Stimulated activated CD4-positive, alpha-beta T cell treated with anti-CD3 and anti-CD28 coated beads, Interleukin-15, amount 100 ng/mL, for 24 hours (primary cell): Measurements from ENCODE around the gene URB1.
"Not testable (repeated sequence)": the region's sequence is repeated elsewhere in the genome, so short reads cannot be mapped to it uniquely, and the experiment has no call there.

Experiments
- DNase-seq: peaks from one replicate; pipeline ENCODE4 v3.0.0-alpha.2; 2020

The URB1 gene

DNA sequence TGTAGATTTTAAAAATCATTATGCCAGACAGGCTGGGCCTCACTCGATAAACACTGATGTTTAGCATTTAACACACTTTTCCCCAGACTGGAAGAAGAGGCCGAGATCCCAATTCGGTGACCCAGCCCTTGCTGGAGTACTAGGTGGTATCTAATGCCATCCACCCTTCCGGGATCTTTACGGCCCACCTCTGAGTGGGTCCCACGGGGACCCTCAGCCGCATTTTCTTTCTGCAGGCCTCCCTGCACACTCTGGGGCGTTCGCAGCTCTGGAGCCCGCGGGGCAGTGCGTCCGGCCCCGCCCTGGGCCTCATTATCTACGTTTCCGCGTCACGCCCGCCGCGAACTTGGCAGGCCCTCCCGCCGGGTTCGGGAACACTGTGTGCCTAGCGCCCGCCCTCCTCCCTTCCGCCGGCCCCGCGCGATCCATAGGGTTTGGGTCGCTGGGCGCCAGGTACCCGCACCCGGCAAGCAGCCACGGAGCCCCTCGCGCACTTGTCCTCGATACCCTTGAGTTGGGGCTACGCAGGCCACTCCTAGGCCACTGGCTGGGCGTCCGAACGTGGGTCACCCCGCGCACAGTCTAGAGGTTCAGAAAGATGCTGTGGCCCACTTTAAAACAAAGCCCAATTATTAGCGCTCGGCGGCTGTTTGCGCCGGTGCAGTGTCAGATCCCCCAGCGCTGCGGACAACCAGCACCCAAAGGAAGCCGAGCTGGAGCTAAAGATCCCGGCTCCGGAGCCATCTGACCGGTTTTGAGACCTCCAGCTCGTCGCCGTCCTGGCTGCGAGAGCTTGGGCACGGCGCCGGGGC, 18.7 kb upstream of the URB1 start:
- peak; percentile 86 for DNase-seq

GRCh38 chr21:32410916-32411315, 18.1 kb upstream of the URB1 start:
- peak; percentile 4 for DNase-seq

DNA sequence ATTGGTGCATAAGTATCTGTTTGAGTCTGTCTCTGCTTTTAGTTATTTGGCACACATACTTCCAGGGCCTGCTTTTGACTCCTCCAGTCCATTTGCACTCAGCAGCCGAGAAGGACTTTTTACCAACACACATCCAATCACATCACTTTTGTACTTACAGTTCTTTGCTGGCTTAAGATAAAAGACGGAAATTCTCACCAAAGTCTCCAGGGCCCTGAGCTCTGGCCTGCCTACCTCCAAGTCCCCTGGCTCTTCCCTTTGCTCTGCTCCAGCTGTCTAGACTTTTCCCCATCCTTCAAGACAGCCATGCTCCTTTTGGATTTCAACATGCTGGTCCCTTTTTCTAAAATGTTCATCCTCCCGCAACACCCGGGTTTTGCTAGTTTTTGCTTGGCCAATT, 17.5 kb upstream of the URB1 start:
- no peak for DNase-seq

DNA sequence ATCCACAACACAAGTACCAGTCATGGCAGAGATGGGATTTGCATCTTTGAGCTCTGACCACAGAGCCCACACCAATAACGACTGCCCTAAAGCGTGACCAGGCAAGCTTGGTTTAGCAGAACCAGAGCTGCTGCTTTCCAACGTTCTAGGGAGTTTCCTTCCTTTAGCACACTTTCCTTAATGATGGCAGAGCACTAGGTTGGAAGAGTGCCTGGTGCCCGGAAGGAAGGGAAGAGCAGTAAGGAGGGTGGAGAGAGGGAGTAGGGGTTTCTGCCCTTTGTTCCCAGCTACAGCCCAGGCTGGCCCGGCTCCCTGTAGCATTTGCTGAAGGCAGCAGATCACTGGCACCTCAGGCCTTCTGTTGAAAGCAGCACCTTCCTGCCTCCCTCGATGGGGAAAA, 13.6 kb upstream of the URB1 start:
- DNase-seq = no peak

DNA sequence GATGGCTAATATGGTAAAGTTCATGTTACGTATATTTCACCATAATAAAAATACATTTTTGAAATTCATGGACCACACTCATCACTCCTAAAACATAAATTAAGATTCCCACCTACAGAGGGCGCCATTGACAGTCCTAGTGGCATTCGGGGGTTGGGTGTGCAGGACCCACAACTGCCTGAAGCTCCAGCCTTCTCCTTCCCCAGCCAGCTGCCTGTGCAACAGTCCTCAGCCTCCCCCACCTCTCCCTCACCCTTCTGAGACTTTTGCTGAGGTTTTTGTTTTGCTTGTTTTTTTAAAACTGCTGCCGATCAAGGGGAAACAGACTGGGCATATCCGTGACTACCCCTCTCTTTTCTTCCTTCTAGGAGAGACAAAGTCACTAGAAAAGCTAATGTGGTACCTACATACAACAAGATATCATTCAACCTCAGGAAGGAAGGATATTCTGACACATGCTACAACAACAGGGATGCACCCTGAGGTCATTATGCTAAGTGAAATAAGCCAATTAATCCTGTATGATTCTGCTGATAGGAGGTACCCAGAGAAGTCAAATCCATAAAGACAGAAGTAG, 10.5 kb upstream of the URB1 start:
- peak; percentile 70 for DNase-seq

- DNase-seq = no peak
These were observed 827 bp upstream of the URB1 start for GRCh38 chr21:32393677-32394001.

DNA sequence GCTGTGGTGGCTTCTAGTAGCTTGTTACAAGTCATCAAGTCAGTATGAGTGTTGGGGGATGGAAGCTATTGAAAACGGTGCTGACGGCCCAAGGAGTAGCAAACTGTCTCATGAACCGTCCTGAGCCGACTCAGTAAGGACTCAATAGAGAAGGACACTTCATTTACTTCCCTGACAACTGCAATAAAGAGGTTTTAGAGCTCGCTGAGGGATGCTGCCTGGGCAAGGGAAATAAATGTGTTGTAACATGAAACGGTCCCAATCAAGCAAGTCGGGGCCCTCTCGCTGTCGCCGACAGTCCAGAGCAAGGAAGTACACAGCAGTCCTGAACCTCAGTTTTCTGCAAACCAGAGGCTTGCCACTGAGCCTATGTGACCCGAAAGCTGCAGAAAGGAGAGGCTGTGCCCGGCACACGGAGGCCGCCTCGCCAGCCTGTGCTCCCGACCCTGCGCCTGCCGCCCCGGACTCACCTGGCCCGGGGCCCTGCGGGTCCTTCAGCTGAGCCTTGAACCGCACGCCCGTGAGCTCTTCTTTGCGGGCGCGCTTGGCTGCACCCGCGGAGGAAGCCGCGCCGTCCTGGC, 423 bp downstream of the URB1 start:
- peak; percentile 20 for DNase-seq

- DNase-seq = no peak
These were observed 1.1 kb downstream of the URB1 start for GRCh38 chr21:32391755-32392154.

DNA sequence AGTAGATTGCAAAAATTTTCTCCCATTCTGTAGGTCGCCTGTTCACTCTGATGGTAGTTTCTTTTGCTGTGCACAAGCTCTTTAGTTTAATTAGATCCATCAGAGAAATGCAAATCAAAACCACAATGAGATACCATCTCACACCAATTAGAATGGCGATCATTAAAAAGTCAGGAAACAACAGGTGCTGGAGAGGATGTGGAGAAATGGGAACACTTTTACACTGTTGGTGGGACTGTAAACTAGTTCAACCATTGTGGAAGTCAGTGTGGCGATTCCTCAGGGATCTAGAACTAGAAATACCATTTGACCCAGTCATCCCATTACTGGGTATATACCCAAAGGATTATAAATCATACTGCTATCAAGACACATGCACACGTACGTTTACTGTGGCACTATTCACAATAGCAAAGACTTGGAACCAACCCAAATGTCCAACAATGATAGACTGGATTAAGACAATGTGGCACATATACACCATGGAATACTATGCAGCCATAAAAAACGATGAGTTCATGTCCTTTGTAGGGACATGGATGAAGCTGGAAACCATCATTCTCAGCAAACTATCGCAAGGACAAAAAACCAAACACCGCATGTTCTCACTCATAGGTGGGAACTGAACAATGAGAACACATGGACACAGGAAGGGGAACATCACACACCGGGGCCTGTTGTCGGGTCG, 2.1 kb downstream of the URB1 start:
- not testable (repeated sequence) for DNase-seq

DNA sequence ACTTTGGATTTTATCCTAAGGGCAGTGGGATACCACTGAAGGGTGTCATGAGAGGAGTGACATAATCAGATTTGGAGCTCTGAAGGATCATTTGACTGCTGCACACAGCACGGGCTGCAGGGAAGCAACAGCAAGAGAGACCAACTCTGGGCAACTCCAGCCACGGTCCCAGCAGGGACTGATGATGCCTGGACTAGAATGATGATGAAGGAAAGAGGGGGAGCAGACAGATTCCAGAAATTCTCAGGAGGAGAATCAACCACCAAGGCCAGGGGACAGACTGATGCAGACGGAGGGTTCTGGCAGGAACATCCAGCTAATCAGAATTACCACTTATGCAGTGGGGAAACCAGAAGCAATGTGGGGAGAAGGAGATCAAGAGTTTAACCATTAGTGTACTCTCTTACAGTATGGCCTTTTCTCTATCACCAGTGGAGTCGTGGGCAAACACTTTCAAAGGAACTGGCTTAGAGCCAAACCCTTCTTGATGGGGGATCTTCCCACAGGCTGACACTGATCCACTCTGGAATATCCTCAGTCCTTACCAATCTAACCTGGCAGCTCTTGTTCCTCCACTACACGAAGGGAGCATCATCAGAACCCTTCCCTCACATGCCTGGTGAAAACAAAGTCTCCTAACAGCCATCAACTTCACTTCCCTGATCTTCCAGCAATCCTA, 3.3 kb downstream of the URB1 start:
- DNase-seq = no peak

DNA sequence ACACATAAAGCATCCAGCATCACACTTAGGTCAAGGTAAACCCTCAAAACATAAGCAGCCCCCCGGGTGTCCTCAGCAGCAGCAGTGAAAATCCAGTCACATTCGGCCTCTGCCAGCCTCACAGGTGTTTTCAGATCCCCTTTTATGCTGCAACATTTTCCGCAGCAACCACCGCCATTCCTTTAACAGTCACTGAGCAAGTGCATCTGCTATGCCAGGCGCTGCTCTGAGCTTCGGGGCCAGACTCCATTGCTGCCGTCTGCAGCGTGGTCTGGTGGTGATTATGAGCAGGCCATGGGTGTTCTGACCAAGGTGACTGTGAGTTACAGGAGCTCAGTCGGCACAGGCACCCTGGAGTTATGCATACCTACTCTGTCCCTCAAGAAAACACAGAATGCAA, 4.5 kb downstream of the URB1 start:
- DNase-seq = no peak

DNA sequence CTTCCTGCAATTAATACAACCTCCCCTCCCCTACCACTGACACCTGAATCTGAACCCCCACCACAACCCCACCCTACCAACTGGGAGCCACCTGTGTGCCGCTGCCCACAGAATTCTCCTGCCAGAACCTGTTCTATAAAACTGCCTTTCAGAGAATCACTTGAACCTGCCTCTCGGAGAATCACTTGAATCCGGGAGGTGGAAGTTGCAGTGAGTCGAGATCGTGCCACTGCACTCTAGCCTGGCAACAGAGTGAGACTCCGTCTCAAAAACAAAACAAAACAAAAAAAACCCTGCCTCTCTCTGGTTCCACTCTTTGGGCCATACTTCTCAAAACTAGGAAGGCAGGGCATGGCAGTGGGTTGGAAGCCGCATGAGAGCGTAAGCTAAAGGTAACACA, 5.7 kb downstream of the URB1 start:
- DNase-seq = no peak

DNA sequence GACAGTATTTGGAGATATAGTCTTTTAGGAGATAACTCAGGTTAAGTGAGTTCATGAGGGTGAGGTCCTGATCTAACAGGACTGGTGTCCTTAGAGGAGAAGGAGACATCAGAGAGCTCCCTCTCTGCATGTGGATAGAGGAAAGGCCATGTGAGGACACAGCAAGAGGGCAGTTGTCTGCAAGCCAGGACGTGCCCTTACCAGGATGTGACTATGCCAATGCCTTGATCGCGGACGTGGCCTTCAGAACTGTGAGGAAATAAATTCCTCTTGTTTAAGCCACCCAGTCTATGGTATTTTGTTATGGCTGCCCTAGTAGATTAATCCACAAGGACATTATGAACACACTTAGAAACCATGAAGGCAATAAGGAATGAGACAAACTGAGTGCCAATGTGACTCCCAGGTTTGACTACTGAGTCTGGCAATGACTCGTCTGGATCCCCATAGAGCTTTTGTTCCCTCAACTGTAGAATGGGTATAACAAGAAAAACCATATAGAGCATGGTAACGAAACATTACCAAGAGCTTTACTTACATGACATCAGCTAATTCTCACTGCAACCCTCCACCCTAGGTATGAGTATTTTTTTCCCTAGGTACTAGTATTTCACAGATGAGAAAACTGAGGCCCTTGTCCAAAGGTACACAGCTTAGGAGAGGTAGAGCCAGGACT, 6.5 kb downstream of the URB1 start:
- no peak for DNase-seq

DNA sequence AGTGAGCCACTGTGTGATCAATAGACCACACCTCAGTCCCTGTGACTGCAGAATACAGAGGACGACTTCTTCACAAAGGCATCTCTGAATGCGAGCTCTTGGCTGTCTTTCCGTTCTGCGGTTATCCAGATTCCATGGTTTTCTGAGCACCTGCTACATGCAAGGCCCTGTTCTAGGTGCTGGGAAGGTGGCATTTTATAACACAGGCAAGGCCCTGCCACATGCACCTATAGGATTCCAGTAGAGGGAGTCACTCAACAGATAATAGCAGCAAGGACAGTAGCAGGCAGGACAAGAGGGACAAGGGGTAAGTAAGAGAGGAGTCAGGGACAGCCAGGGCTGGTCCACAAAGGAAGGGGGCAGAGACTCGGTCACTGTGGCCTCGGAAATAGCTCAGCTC, 9.0 kb downstream of the URB1 start:
- no peak for DNase-seq

DNA sequence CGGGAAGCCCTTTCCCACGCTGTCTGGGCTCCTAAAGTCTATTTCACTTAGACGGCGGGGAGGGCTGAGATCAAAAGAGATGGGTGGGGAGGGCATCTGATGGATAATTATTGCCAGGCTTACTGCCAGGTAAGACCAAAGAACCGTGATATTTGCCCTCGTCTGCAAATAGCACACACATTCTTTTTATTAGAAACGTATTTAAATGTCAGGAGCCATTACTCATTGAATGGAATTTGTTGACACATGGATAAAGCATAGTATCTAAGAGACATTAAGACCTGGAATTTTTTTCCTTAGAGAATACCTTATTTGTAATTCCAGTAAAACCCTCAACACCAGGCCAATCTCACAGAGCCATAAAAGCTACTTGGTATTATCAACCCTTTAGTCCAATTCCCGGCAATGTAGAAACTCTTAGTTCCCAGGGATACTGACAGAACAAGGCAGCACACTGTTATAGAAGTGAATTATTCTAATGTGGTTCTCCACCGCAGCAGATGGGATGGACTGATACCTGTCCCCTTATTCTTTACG, 10.6 kb downstream of the URB1 start:
- DNase-seq = no peak

DNA sequence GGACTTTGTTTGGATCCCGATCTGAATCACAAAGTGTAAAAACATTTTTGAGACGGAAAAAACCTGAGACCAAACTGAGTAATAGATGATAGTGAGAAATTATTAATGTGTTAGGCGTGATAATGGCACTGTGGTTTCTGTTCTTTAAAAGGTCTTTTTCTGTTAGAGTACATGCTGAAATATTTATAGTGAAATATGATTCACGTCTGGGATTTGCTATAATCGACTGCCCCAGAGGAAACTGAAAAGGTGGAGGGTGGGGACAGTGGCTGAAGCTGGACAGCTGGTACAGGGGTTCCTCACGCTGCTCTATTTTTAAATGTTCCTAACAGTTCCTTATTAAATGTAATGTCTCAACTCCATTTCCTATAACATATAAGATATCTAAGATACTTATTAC, 11.2 kb downstream of the URB1 start:
- DNase-seq = no peak

- DNase-seq = no peak
These were observed 11.9 kb downstream of the URB1 start for GRCh38 chr21:32380940-32381339.

DNA sequence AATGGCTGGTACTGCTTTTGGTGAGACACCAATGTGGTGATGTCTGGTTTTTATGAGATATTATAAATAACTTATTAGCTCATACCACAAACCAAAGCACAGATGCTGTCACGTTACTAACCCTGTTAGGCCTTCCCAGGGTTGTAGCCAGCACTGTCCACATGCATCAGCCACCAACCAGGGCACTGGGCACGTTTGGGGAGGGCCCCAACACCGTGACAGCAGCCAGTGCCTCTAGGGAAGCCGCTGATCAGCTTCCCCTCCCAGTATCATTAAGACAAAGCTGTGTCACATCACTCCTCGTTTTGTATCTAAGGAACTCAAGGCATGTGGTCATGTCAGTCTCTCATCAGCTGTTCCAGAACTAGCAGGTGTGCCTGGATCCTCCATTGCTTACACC, 13.9 kb downstream of the URB1 start:
- DNase-seq = no peak

DNA sequence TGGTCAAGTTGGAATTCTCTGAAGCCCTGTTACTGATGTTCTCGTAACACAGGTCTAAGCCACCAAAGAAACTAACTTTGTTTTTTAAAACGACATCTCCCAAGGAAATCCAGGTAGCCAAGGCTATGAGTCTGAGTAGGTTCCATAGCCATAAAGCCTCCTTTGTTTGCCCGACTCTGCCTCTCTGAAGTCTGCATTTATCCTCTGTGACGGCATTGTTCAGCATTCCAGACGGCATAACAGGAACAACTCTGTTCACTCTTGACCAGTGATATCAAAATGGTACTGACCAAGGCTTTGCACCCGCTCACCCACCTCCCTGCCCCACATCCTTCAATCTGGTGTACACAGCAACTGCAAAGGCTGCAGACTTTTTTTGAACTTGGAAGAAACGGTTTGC, 14.8 kb downstream of the URB1 start:
- DNase-seq = no peak

GRCh38 chr21:32377506-32377905, 15.3 kb downstream of the URB1 start:
- no peak for DNase-seq

DNA sequence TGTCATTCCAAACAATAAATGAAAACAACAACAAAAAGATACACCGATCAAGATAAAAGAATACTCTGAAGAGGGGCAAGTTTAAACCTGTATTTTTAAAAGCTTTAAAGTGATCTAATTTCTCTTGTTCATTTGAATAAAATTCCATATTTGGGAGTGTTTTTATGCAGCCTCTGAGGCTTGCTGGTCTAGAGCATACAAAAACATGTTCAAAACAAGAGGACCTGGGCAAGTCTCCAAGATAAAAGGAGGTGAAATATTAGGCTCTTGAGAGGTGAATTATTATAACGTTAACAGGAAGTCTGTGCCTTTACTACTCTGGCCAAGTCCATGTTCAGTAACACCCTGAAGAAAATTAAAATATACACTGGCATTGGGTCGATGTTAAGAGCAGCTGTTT, 20.1 kb downstream of the URB1 start:
- no peak for DNase-seq

DNA sequence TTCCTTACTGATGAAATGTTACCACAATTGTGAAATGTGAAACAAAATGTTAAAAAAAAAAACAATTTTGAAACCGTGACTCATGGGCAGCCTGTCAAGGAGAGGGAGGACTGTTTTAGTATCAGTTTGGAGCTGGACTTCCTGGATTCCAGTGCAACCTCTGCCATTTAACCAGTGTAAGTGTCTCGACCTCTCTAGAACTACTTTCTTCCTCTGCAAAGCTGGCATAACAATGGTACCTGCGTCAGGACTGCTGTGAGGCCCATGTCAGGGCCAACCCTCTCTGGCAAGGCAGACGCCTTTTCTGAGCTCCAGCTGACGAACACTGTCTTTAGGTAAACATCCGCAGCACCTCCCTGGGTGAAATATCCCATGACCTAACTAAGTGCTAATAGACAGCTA, 20.9 kb downstream of the URB1 start:
- DNase-seq = peak; percentile 11
